HEK293 (cell line): ENCODE measurements around the gene ATP1B2.

Source experiments
- ATF2 ChIP-seq: fragments of 450-650 bp; formaldehyde crosslinking; IDR thresholded peaks from 2 replicates; pipeline ENCODE4 v1.5.1; 2016; ENCODE audit warnings: missing biosample characterization, missing genetic modification characterization, low read depth
- ELK4 ChIP-seq: IDR thresholded peaks from 2 replicates; pipeline ENCODE4 v1.6.1; 2011; ENCODE audit warnings: mild to moderate bottlenecking, low read depth, low read length, borderline replicate concordance
- GLI4 ChIP-seq: fragments of 450-650 bp; formaldehyde crosslinking; IDR thresholded peaks from 2 replicates; pipeline ENCODE4 v1.5.1; 2016; ENCODE audit warnings: missing biosample characterization, missing genetic modification characterization
- GLIS2 ChIP-seq: fragments of 450-650 bp; formaldehyde crosslinking; IDR thresholded peaks from 2 replicates; pipeline ENCODE4 v1.5.1; 2016; ENCODE audit warnings: missing biosample characterization, missing genetic modification characterization
- HOXA7 ChIP-seq: sonication (generic); formaldehyde crosslinking; IDR thresholded peaks from 2 replicates; pipeline ENCODE4 v1.8.1; 2022; ENCODE audit warnings: missing genetic modification reagents, borderline replicate concordance
- KLF1 ChIP-seq: fragments of 450-650 bp; formaldehyde crosslinking; IDR thresholded peaks from 2 replicates; pipeline ENCODE4 v1.5.1; 2016; ENCODE audit warnings: missing biosample characterization, missing genetic modification characterization
- PATZ1 ChIP-seq: fragments of 450-650 bp; formaldehyde crosslinking; IDR thresholded peaks from 2 replicates; pipeline ENCODE4 v1.5.1; 2016; ENCODE audit warnings: missing biosample characterization, missing genetic modification characterization
- PRDM1 ChIP-seq: fragments of 450-650 bp; formaldehyde crosslinking; IDR thresholded peaks from 2 replicates; pipeline ENCODE4; 2016; ENCODE audit warnings: missing biosample characterization, missing genetic modification characterization
- PRDM10 ChIP-seq: fragments of 450-650 bp; formaldehyde crosslinking; IDR thresholded peaks from 2 replicates; pipeline ENCODE4 v1.5.1; 2016; ENCODE audit warnings: missing biosample characterization, missing genetic modification characterization
- REPIN1 ChIP-seq: fragments of 450-650 bp; formaldehyde crosslinking; IDR thresholded peaks from 2 replicates; pipeline ENCODE4 v1.5.1; 2017; ENCODE audit warnings: missing biosample characterization, missing genetic modification characterization, low read depth
- ZBTB17 ChIP-seq: fragments of 450-650 bp; formaldehyde crosslinking; IDR thresholded peaks from 2 replicates; pipeline ENCODE4 v1.5.1; 2016; ENCODE audit warnings: missing biosample characterization, missing genetic modification characterization
- ZBTB21 ChIP-seq: fragments of 450-650 bp; formaldehyde crosslinking; IDR thresholded peaks from 2 replicates; pipeline ENCODE4 v1.5.1; 2017; ENCODE audit warnings: missing biosample characterization, missing genetic modification characterization
- ZBTB49 ChIP-seq: fragments of 450-650 bp; formaldehyde crosslinking; IDR thresholded peaks from 2 replicates; pipeline ENCODE4 v1.5.1; 2016; ENCODE audit warnings: missing biosample characterization, missing genetic modification characterization, low read depth
- ZFP41 ChIP-seq: fragments of 450-650 bp; formaldehyde crosslinking; IDR thresholded peaks from 2 replicates; pipeline ENCODE4 v1.5.1; 2016; ENCODE audit warnings: missing biosample characterization, missing genetic modification characterization, borderline replicate concordance
- ZNF138 ChIP-seq: fragments of 450-650 bp; formaldehyde crosslinking; IDR thresholded peaks from 2 replicates; pipeline ENCODE4 v1.5.1; 2016; ENCODE audit warnings: missing biosample characterization, missing genetic modification characterization, borderline replicate concordance
- ZNF148 ChIP-seq: fragments of 450-650 bp; formaldehyde crosslinking; IDR thresholded peaks from 2 replicates; pipeline ENCODE4 v1.5.0; 2017; ENCODE audit warnings: missing biosample characterization, missing genetic modification characterization, borderline replicate concordance
- ZNF157 ChIP-seq: fragments of 450-650 bp; formaldehyde crosslinking; IDR thresholded peaks from 2 replicates; pipeline ENCODE4 v1.5.1; 2016; ENCODE audit warnings: missing biosample characterization, missing genetic modification characterization
- ZNF202 ChIP-seq: fragments of 450-650 bp; formaldehyde crosslinking; IDR thresholded peaks from 2 replicates; pipeline ENCODE4 v1.5.1; 2016; ENCODE audit warnings: missing biosample characterization, missing genetic modification characterization, borderline replicate concordance
- ZNF214 ChIP-seq: fragments of 450-650 bp; formaldehyde crosslinking; IDR thresholded peaks from 2 replicates; pipeline ENCODE4 v1.5.1; 2017; ENCODE audit warnings: missing biosample characterization, mild to moderate bottlenecking, missing genetic modification characterization, borderline replicate concordance
- ZNF239 ChIP-seq: fragments of 450-650 bp; formaldehyde crosslinking; IDR thresholded peaks from 2 replicates; pipeline ENCODE4 v1.5.1; 2016; ENCODE audit warnings: missing biosample characterization, missing genetic modification characterization
- ZNF350 ChIP-seq: fragments of 450-650 bp; formaldehyde crosslinking; IDR thresholded peaks from 2 replicates; pipeline ENCODE4 v1.5.0; 2017; ENCODE audit warnings: missing biosample characterization, mild to moderate bottlenecking, missing genetic modification characterization
- ZNF354C ChIP-seq: fragments of 450-650 bp; formaldehyde crosslinking; IDR thresholded peaks from 2 replicates; pipeline ENCODE4 v1.5.1; 2016; ENCODE audit warnings: missing biosample characterization, missing genetic modification characterization, low read depth, borderline replicate concordance
- ZNF596 ChIP-seq: fragments of 450-650 bp; IDR thresholded peaks from 2 replicates; pipeline ENCODE4 v1.5.0; 2018; ENCODE audit warnings: missing biosample characterization, mild to moderate bottlenecking, missing genetic modification characterization, moderate library complexity
- ZNF610 ChIP-seq: fragments of 450-650 bp; formaldehyde crosslinking; IDR thresholded peaks from 2 replicates; pipeline ENCODE4 v1.5.1; 2016; ENCODE audit warnings: missing biosample characterization, missing genetic modification characterization, borderline replicate concordance
- ZNF623 ChIP-seq: fragments of 450-650 bp; formaldehyde crosslinking; IDR thresholded peaks from 2 replicates; pipeline ENCODE4 v1.5.1; 2016; ENCODE audit warnings: missing biosample characterization, missing genetic modification characterization
- ZSCAN16 ChIP-seq: fragments of 450-650 bp; formaldehyde crosslinking; IDR thresholded peaks from 2 replicates; pipeline ENCODE4 v1.5.1; 2016; ENCODE audit warnings: missing biosample characterization, missing genetic modification characterization
- ZSCAN30 ChIP-seq: fragments of 450-650 bp; IDR thresholded peaks from 2 replicates; pipeline ENCODE4 v1.5.1; 2018; ENCODE audit warnings: missing biosample characterization, mild to moderate bottlenecking, missing genetic modification characterization, moderate library complexity

Gene ATP1B2

GRCh38 chr17:7634384-7634783 lies 16.3 kb upstream of the ATP1B2 start (continued):
- TF ChIP-seq ZNF610 (no peak), KLF1 (tag by site-specific recombination) (0 out of 2 replicates have a peak, but pooled peaks have one; percentile 11), ZSCAN16 (tag by site-specific recombination) (no peak), PRDM1 (tag by site-specific recombination) (no peak), ZFP41 (tag by site-specific recombination) (no peak), ZNF350 (no peak), ZBTB21 (tag by site-specific recombination) (no peak), ELK4 (no peak), ZNF138 (tag by site-specific recombination) (no peak), ZNF157 (tag by site-specific recombination) (no peak), ZSCAN30 (no peak), ZNF354C (tag by site-specific recombination) (no peak), HOXA7 (CRISPR knock-in tag) (no peak), ZNF214 (tag by site-specific recombination) (no peak), ZNF202 (no peak), GLI4 (tag by site-specific recombination) (no peak), ZNF623 (tag by site-specific recombination) (no peak), GLIS2 (no peak), ZNF239 (no peak), PATZ1 (tag by site-specific recombination) (no peak), ATF2 (tag by site-specific recombination) (no peak), ZNF148 (tag by site-specific recombination) (no peak), ZNF596 (tag by site-specific recombination) (0 out of 2 replicates have a peak, but pooled peaks have one; percentile 38), REPIN1 (tag by site-specific recombination) (no peak), ZBTB49 (tag by site-specific recombination) (no peak), PRDM10 (tag by site-specific recombination) (peak; percentile 80), ZBTB17 (tag by site-specific recombination) (no peak)
